B cell (primary cell): Measurements from ENCODE around the gene KLHL25.

ENCODE experiments used
- CTCF ChIP-seq: fragments of 200-600 bp; IDR thresholded peaks from one replicate; pipeline ENCODE4 v1.8.0; 2022; ENCODE audit warnings: antibody characterized with exemption, mild to moderate bottlenecking
- EZH2 ChIP-seq: IDR thresholded peaks from 2 replicates; pipeline ENCODE4 v1.6.1; 2012; ENCODE audit warnings: borderline replicate concordance, low read depth, mild to moderate bottlenecking, moderate library complexity, low read length; ENCODE audit not compliant: insufficient read depth, poor library complexity, severe bottlenecking

GRCh38 chr15:85786781-85787114 is 8.0 kb downstream of the KLHL25 start:
- TF ChIP-seq CTCF (no peak), EZH2 (no peak)
